ENCODE results near the gene ARL6IP5. TPM values are rescaled to one million over a fixed set of nuclear protein-coding genes. Genes with fewer than 3 reads are reported as not detected.

ARL6IP5 gene
- total RNA-seq, 1 experiment from 2014 or later = 41.5 TPM

- in situ Hi-C loops (cut with HindIII; ENCODE audit: low pct_unique_long_range_greater_than_20kb, low sequenced_read_pairs) (no loop called here), intact Hi-C loops (cut with micrococcal nuclease; ENCODE audit: unreplicated experiment) (no loop called here)
- H3K9me3 ChIP-seq (ENCODE audit: control insufficient read depth, insufficient read depth, low read depth, low read length) = no peaks in the 10 kb centered on the region
- BruUV-seq (replicated peaks) = no TSS peak
- peaks cover 6% of the 10 kb centered on the region for H3K36me3 ChIP-seq (ENCODE audit: control insufficient read depth, insufficient read depth, low read length)
- ChIA-PET POLR2A (no interaction called here), CTCF (no interaction called here)
- no peak for DNase-seq (ENCODE audit: low read depth, low spot score)
- TF ChIP-seq TCF7L2 (IDR thresholded peaks at IDR 0.05; ENCODE audit: low read depth, low read length) = no peak
- ATAC-seq = no peak
- no peaks in the 10 kb centered on the region for H3K27me3 ChIP-seq (ENCODE audit: control insufficient read depth, insufficient read depth, low read length)
- H3K4me1 ChIP-seq (ENCODE audit: control insufficient read depth, insufficient read depth, low read length) = peaks cover 39% of the 10 kb centered on the region
- H3K4me3 ChIP-seq (ENCODE audit: low read depth in 2 of 2, low read length in 2 of 2) = no peak overlapping the region
- peak overlapping the region; percentile 63 for H3K27ac ChIP-seq (ENCODE audit: low read length)
These were observed 2.4 kb upstream of the ARL6IP5 start for GRCh38 chr3:69082361-69082760.

- ChIA-PET CTCF (no interaction called here), POLR2A (no interaction called here)
- in situ Hi-C loops (cut with HindIII; ENCODE audit: low pct_unique_long_range_greater_than_20kb, low sequenced_read_pairs) = no loop called here
- Histone ChIP-seq H3K27ac (ENCODE audit: low read length) (peak overlapping the region; percentile 63), H3K4me3 (ENCODE audit: low read depth in 2 of 2, low read length in 2 of 2) (no peak overlapping the region), H3K9me3 (ENCODE audit: control insufficient read depth, insufficient read depth, low read depth, low read length) (no peaks in the 10 kb centered on the region), H3K4me1 (ENCODE audit: control insufficient read depth, insufficient read depth, low read length) (peaks cover 43% of the 10 kb centered on the region), H3K27me3 (ENCODE audit: control insufficient read depth, insufficient read depth, low read length) (no peaks in the 10 kb centered on the region), H3K36me3 (ENCODE audit: control insufficient read depth, insufficient read depth, low read length) (peaks cover 6% of the 10 kb centered on the region)
- TF ChIP-seq TCF7L2 (IDR thresholded peaks at IDR 0.05; ENCODE audit: low read depth, low read length) (no peak), SIN3A (IDR thresholded peaks at IDR 0.05; ENCODE audit: borderline replicate concordance, insufficient read depth, low read depth, low read length) (no peak), REST (IDR thresholded peaks at IDR 0.05; ENCODE audit: insufficient read depth in 1 of 2, low read depth in 2 of 2, low read length in 1 of 2) (no peak), POLR2AphosphoS5 (IDR thresholded peaks at IDR 0.05; ENCODE audit: low read depth, low read length) (no peak), CTCF (IDR thresholded peaks at IDR 0.05) (no peak)
- ATAC-seq = no peak
- no peak for DNase-seq (ENCODE audit: low read depth, low spot score)
- intact Hi-C loops (cut with micrococcal nuclease; ENCODE audit: unreplicated experiment) = no loop called here
- no TSS peak for BruUV-seq (replicated peaks)
These were observed 1.9 kb upstream of the ARL6IP5 start for GRCh38 chr3:69082805-69083204.

GRCh38 chr3:69085168-69085832 lies 563 bp downstream of the ARL6IP5 start:
- H3K36me3 ChIP-seq (ENCODE audit: control insufficient read depth, insufficient read depth, low read length) = no peaks in the 10 kb centered on the region; the same call in none of the 2 replicates
- TF ChIP-seq SIN3A (IDR thresholded peaks at IDR 0.05; ENCODE audit: borderline replicate concordance, insufficient read depth, low read depth, low read length) (no peak), REST (IDR thresholded peaks at IDR 0.05; ENCODE audit: insufficient read depth in 1 of 2, low read depth in 2 of 2, low read length in 1 of 2) (no peak), CTCF (IDR thresholded peaks at IDR 0.05) (no peak), POLR2AphosphoS5 (IDR thresholded peaks at IDR 0.05; ENCODE audit: low read depth, low read length) (no peak), TCF7L2 (IDR thresholded peaks at IDR 0.05; ENCODE audit: low read depth, low read length) (no peak)
- intact Hi-C loops (cut with micrococcal nuclease; ENCODE audit: unreplicated experiment) = no loop called here
- peak; percentile 6 for ATAC-seq
- ChIA-PET POLR2A (interaction anchor here (0.6 kb wide), 1 partner anchor 21 kb away, joined by 5 read pairs; no protein-coding TSS in a partner anchor), CTCF (no interaction called here)
- H3K27me3 ChIP-seq (ENCODE audit: control insufficient read depth, insufficient read depth, low read length) = no peaks in the 10 kb centered on the region
- peak overlapping the region; percentile 89 for H3K27ac ChIP-seq (ENCODE audit: low read length)
- DNase-seq (ENCODE audit: low read depth, low spot score) = no peak
- peak overlapping the region; percentile 87 to 89 for H3K4me3 ChIP-seq (ENCODE audit: low read depth in 2 of 2, low read length in 2 of 2)
- H3K4me1 ChIP-seq (ENCODE audit: control insufficient read depth, insufficient read depth, low read length) = peaks cover 54% of the 10 kb centered on the region
- BruUV-seq (replicated peaks) = TSS peak; percentile 75
- in situ Hi-C loops (cut with HindIII; ENCODE audit: low pct_unique_long_range_greater_than_20kb, low sequenced_read_pairs) = no loop called here
- H3K9me3 ChIP-seq (ENCODE audit: control insufficient read depth, insufficient read depth, low read depth, low read length) = no peaks in the 10 kb centered on the region

Measured in Panc1 (cell line).